CD4-positive, alpha-beta T cell treated with Interleukin-17A for 1 hour (primary cell): ENCODE measurements around the gene PIERCE2.
"Not testable (repeated sequence)": the region's sequence is repeated elsewhere in the genome, so short reads cannot be mapped to it uniquely, and the experiment has no call there.

ENCODE experiments used
- DNase-seq: peaks from one replicate; pipeline ENCODE4 v3.0.0-alpha.2; 2020

Gene PIERCE2

GRCh38 chr15:55434989-55435825 is 26.9 kb downstream of the PIERCE2 start:
- DNase-seq, result peak; percentile 60

GRCh38 chr15:55443141-55443540 is 34.8 kb downstream of the PIERCE2 start:
- not testable (repeated sequence) for DNase-seq

- not testable (repeated sequence) for DNase-seq
Observed at GRCh38 chr15:55445936-55446335, 37.6 kb downstream of the PIERCE2 start.

- not testable (repeated sequence) for DNase-seq
Observed at GRCh38 chr15:55446379-55447029, 38.2 kb downstream of the PIERCE2 start.

DNA sequence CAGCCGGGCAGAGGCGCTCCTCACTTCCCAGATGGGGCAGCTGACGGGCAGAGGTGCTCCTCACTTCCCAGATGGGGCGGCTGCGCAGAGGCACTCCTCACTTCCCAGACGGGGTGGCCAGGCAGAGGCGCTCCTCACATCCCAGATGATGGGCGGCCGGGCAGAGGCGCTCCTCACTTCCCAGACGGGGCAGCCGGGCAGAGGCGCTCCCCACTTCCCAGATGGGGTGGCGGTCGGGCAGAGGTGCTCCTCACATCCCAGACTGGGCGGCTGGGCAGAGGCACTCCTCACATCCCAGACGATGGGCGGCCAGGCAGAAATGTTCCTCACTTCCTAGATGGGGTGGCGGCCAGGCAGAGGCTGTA is 38.7 kb downstream of the PIERCE2 start:
- DNase-seq, result not testable (repeated sequence)

- DNase-seq, result no peak
Observed at GRCh38 chr15:55457401-55458022, 49.2 kb downstream of the PIERCE2 start.

DNA sequence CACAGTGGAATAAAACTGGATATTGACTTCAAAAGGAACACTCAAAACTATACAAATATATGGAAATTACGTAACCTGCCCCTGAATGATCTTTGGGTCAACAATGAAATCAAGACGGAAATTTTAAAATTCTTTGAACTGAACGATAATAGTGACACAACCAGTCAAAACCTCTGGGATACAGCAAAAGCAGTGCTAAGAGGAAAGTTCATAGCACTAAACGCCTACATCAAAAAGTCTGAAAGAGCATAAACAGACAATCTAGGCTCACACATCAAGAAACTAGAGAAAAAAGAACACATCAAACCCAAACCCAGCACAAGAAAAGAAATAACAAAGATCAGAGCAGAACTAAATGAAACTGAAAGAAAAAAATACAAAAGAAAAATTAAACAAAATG is 53.2 kb downstream of the PIERCE2 start:
- no peak for DNase-seq

DNA sequence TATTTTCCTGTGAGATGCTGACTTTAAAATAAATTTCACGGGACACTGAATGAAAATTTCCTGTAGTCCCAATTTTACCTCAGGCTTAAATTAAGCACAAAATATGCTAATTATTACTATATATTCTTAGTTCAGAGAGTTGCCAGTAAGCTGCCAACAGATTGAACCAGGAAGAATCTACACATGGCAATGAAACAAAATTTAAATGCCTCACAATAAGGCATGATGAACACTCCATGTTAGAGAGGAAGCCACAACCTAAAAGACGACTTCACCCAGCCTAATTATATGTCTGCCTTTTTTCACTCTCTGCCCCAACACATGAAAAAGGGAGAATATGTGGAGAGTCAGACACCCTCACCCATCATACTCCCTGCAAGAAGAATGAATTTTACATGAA is 60.0 kb downstream of the PIERCE2 start:
- no peak for DNase-seq
